Caco-2 (cell line): Measurements from ENCODE around the gene CKAP4. TPM values are rescaled to one million over a fixed set of nuclear protein-coding genes. Genes with fewer than 3 reads are reported as not detected.
"Not testable (repeated sequence)": the region's sequence is repeated elsewhere in the genome, so short reads cannot be mapped to it uniquely, and the experiment has no call there.

Source experiments
- BruUV-seq: library from RNA; stranded (reverse); fragments of 400-500 nt; replicated peaks from 2 replicates; lab custom pipeline; 2021; lab: Mats Ljungman, UMichigan
- CTCF ChIA-PET: fragments of 300-600 bp; sonication (Branson Sonifier 250); formaldehyde crosslinking; loops from one replicate; lab custom pipeline; 2022; ENCODE audit warnings: antibody characterized with exemption; lab: Charles Lee
- POLR2A ChIA-PET: fragments of 300-600 bp; sonication (Branson Sonifier 250); formaldehyde crosslinking; loops from one replicate; lab custom pipeline; 2022; ENCODE audit warnings: antibody characterized with exemption; lab: Charles Lee
- DNase-seq, 2 experiments: peaks; one replicate each; pipeline versions ENCODE4 v3.0.0 to v3.0.0-alpha.2; 2020 to 2022
- H3K27me3 ChIP-seq: replicated peaks from 2 replicates; pipeline ENCODE4 v1.6.0; 2011; ENCODE audit warnings: low read length; ENCODE audit not compliant: control insufficient read depth, insufficient read depth
- H3K36me3 ChIP-seq: 2 replicates; pipeline ENCODE4 v1.5.1; 2011; ENCODE audit warnings: low read length; ENCODE audit not compliant: control insufficient read depth, insufficient read depth
- H3K4me1 ChIP-seq: fragments of 250-450 bp; sonication (Bioruptor Pico); 2 replicates; pipeline ENCODE4 v1.5.1; 2020; ENCODE audit warnings: mild to moderate bottlenecking
- H3K4me3 ChIP-seq: 2 replicates; pipeline ENCODE4 v1.5.1; 2011; ENCODE audit warnings: low read depth, mild to moderate bottlenecking, control low read depth, low read length
- H3K9me3 ChIP-seq: fragments of 250-450 bp; sonication (Bioruptor Pico); 2 replicates; pipeline ENCODE4 v1.5.1; 2020; ENCODE audit warnings: mild to moderate bottlenecking, moderate library complexity
- H3K27ac Mint-ChIP-seq: one replicate; pipeline ENCODE4 v1.8.0; 2022; ENCODE audit warnings: mixed read lengths; ENCODE audit not compliant: unreplicated experiment
- H3K27me3 Mint-ChIP-seq: one replicate; pipeline ENCODE4 v1.8.0; 2022; ENCODE audit warnings: mixed read lengths; ENCODE audit not compliant: insufficient read depth, unreplicated experiment
- H3K36me3 Mint-ChIP-seq: one replicate; pipeline ENCODE4 v1.8.0; 2022; ENCODE audit warnings: mild to moderate bottlenecking, mixed read lengths; ENCODE audit not compliant: insufficient read depth, unreplicated experiment
- H3K4me1 Mint-ChIP-seq: one replicate; pipeline ENCODE4 v1.8.0; 2022; ENCODE audit warnings: low read depth, mixed read lengths; ENCODE audit not compliant: unreplicated experiment
- H3K4me3 Mint-ChIP-seq: one replicate; pipeline ENCODE4 v1.8.0; 2022; ENCODE audit warnings: mild to moderate bottlenecking, moderate library complexity, mixed read lengths; ENCODE audit not compliant: unreplicated experiment
- H3K9me3 Mint-ChIP-seq: one replicate; pipeline ENCODE4 v1.8.0; 2022; ENCODE audit warnings: mixed read lengths; ENCODE audit not compliant: unreplicated experiment
- CTCF ChIP-seq, 2 experiments: fragments of 200-600 bp in 1 of 2; IDR thresholded peaks; 1 replicate in 1 of 2; 2 replicates in 1 of 2; pipeline versions ENCODE4 v1.5.1 to v1.8.0; 2011 to 2022; ENCODE audit warnings: antibody characterized with exemption in 1 of 2, control low read depth in 1 of 2, inconsistent platforms in 1 of 2, low read depth in 1 of 2, low read length in 1 of 2, mild to moderate bottlenecking in 1 of 2, moderate library complexity in 1 of 2; ENCODE audit not compliant: insufficient read depth in 1 of 2, severe bottlenecking in 1 of 2, unreplicated experiment in 1 of 2
- intact Hi-C: fragments of 100-400 bp; cut with micrococcal nuclease; formaldehyde crosslinking; loops from one replicate; pipeline ENCODE4 v1.10.0; 2022; ENCODE audit not compliant: unreplicated experiment
- total RNA-seq: library from RNA; stranded (reverse); gene quantifications from 2 replicates; pipeline ENCODE4 v1.2.3, GENCODE V29; 2022

Gene CKAP4
- total RNA-seq, 1 experiment from 2014 or later = 63.1 TPM

- no peak for DNase-seq
- H3K27me3 ChIP-seq = no peaks in the 10 kb centered on the region
- intact Hi-C loops = no loop called here
- Mint-ChIP-seq H3K4me3 (no peak overlapping the region), H3K27ac (peak overlapping the region; percentile 92), H3K9me3 (no peaks in the 10 kb centered on the region), H3K4me1 (peaks cover 22% of the 10 kb centered on the region), H3K27me3 (no peaks in the 10 kb centered on the region), H3K36me3 (no peaks in the 10 kb centered on the region)
- H3K4me3 ChIP-seq = no peak overlapping the region
- H3K36me3 ChIP-seq = no peaks in the 10 kb centered on the region
- ChIA-PET CTCF (no interaction called here), POLR2A (no interaction called here)
- peaks cover 16% of the 10 kb centered on the region for H3K4me1 ChIP-seq
- no peak for TF ChIP-seq CTCF (IDR thresholded peaks at IDR 0.05; ENCODE audit: insufficient read depth in 1 of 2, low read depth in 1 of 2, low read length in 1 of 2, severe bottlenecking in 1 of 2, unreplicated experiment in 1 of 2)
- no peaks in the 10 kb centered on the region for H3K9me3 ChIP-seq
- BruUV-seq = no TSS peak
Observed at GRCh38 chr12:106288101-106288493, 40.3 kb upstream of the CKAP4 start.

- H3K27me3 ChIP-seq = no peaks in the 10 kb centered on the region
- no peaks in the 10 kb centered on the region for H3K27me3 Mint-ChIP-seq
- DNase-seq = no peak
- H3K4me3 ChIP-seq = no peak overlapping the region
- ChIA-PET POLR2A (no interaction called here), CTCF (no interaction called here)
- no peaks in the 10 kb centered on the region for H3K36me3 Mint-ChIP-seq
- BruUV-seq = no TSS peak
- H3K36me3 ChIP-seq = no peaks in the 10 kb centered on the region
- H3K9me3 ChIP-seq = no peaks in the 10 kb centered on the region
- TF ChIP-seq CTCF (IDR thresholded peaks at IDR 0.05; ENCODE audit: insufficient read depth in 1 of 2, low read depth in 1 of 2, low read length in 1 of 2, severe bottlenecking in 1 of 2, unreplicated experiment in 1 of 2) = no peak
- H3K4me1 Mint-ChIP-seq = peaks cover 29% of the 10 kb centered on the region
- intact Hi-C loops = no loop called here
- H3K27ac Mint-ChIP-seq = peak overlapping the region; percentile 92
- no peaks in the 10 kb centered on the region for H3K9me3 Mint-ChIP-seq
- H3K4me1 ChIP-seq = peaks cover 23% of the 10 kb centered on the region
- H3K4me3 Mint-ChIP-seq = no peak overlapping the region
Observed at GRCh38 chr12:106287364-106287763, 39.5 kb upstream of the CKAP4 start.

GRCh38 chr12:106286576-106287162, 38.8 kb upstream of the CKAP4 start:
- H3K4me3 ChIP-seq, DNase-seq, intact Hi-C loops, BruUV-seq, H3K9me3 Mint-ChIP-seq, H3K27me3 Mint-ChIP-seq, H3K27ac Mint-ChIP-seq, CTCF ChIA-PET, H3K36me3 ChIP-seq, H3K4me3 Mint-ChIP-seq, H3K9me3 ChIP-seq, H3K36me3 Mint-ChIP-seq, H3K27me3 ChIP-seq: not testable (repeated sequence)
- H3K4me1 Mint-ChIP-seq = peaks cover 36% of the 10 kb centered on the region
- H3K4me1 ChIP-seq = peaks cover 30% of the 10 kb centered on the region
- POLR2A ChIA-PET = interaction anchor here (0.7 kb wide), 1 partner anchor 43 kb away, joined by 3 read pairs; no protein-coding TSS in a partner anchor
